LHCN-M2 (cell line): ENCODE results near the gene PTCH1. TPM values are rescaled to one million over a fixed set of nuclear protein-coding genes. Genes with fewer than 3 reads are reported as not detected.

Source experiments
- DNase-seq: peaks from one replicate; pipeline ENCODE4 v3.0.0-alpha.2; 2012; ENCODE audit warnings: low read depth
- polyA plus RNA-seq: library from polyadenylated mRNA; unstranded; fragments of >200 nt; gene quantifications from one replicate; pipeline ENCODE4 v1.2.1, GENCODE V29; 2012; ENCODE audit warnings: missing spikeins
- total RNA-seq: library from RNA; depleted of rRNA; stranded (reverse); fragments of >200 nt; gene quantifications from 2 replicates; pipeline ENCODE4 v1.2.3, GENCODE V29; 2014; rRNA removed

PTCH1 gene
- total RNA-seq, result 3.6 and 3.8 TPM in 2 replicates
- polyA plus RNA-seq, result 0.95 TPM

DNA sequence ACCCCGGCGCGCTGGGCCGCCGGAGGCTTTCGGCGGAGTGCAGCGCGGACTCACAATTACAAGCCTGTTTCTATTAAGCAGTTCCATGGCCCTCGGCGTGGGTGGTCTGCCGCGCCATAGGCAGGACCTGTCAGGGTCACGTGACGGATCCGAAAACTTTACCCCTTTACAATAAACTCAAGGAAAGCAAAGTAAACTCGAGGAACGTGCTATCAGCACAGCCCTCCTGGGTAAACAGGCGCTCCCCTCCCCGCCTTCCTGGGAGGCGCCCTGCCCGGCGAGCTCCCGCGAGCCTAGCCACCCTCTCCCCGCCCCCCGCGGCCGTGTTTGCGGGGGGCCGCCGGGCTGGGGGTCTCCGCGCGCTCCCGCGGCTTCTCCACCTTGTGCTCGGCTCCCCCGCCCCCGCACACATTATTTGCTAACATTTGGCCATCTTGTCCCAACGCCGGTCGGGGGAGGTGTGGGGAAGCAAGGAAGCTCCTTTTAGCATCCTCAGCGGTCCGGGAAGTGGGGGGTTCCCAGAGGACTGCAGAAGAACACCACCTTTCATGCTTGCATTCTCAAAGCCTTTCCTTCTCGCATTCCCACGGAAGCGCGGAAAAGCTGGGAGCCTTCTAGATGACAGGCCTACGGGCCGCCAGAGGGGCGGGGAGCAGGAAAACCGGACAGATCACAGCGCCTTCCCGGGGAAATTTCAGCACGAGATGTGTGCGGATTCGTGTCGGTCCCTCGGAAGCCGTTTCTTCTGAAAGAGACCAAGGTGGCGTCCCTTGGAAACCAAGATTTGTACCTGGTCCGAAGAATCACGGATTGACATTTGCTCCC is at the start of gene PTCH1:
TSS of gene PTCH1 (minus strand) at position 238 of the 825 bp plus-strand sequence.
- DNase-seq, result peak; percentile 31

DNA sequence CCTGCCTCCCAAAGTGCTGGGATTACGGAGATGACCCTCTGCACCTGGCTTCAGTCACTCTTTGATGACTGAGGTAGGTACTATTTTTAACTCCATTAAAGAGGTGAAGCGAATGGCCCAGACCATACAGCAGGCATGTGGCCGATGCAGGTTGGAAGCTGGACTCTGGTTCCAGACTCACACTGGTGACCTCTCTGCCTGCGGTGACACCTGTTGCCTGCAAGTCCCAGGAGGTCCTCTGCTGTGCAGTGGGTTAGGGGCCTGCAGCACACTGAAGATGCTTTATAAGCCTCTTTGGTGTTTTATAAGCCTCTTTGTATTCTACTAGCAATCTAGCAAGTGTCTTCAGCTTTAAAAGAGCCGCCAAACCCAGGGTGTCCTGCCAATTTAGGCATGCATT is 49.2 kb upstream of the PTCH1 start:
- no peak for DNase-seq

DNA sequence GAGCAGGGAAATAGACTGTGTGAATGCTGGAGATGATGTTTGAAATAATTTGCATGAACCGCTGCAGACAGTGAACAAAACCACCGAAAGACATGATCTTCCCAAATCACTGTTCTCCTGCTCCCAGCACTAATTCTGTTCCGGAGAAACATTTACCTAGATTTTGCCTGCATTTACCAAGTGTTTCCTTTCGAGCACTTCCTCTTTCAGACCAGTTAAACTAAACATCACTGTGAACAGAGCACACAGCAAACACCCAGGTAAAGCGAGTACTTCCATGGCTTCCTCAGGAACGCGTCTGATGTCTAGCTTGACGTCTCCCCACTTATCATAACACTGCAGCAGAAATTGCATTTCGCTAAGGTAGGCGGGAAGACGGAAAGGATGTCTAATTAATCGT is 45.1 kb upstream of the PTCH1 start:
- DNase-seq, result no peak

DNA sequence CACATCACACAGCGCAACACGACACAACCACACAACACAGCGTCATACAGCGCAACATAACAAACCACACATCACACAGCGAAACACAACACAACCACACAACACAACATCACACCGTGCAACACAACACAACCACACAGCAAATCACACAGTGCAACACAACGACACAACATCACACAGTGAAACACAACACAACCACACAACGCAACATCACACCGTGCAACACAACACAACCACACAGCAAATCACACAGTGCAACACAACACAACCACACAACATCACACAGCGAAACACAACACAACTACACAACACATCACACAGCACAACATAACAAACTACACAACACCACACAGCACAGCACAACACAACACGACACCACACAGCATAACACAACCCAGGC is 40.4 kb upstream of the PTCH1 start:
- DNase-seq, result no peak

DNA sequence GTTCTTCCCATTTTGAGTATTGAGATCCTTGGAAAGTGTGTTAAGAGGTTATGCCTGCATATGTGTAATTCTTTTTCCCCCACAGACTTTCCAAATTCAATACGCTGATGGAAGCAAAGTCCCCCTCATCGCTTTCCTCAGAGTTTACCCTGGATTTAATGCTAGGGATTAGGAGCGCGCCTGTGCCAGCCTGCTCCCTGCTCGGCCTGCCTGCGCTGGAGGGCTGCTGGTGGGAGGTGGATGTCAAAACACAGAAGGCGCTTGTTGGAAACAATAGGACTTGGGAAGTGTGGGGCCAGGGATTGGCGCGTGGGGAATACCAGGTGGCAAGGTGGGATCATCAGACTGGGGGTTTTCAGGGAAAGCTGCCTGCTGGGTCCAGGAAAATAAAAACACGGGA is 39.8 kb upstream of the PTCH1 start:
- DNase-seq, result no peak

DNA sequence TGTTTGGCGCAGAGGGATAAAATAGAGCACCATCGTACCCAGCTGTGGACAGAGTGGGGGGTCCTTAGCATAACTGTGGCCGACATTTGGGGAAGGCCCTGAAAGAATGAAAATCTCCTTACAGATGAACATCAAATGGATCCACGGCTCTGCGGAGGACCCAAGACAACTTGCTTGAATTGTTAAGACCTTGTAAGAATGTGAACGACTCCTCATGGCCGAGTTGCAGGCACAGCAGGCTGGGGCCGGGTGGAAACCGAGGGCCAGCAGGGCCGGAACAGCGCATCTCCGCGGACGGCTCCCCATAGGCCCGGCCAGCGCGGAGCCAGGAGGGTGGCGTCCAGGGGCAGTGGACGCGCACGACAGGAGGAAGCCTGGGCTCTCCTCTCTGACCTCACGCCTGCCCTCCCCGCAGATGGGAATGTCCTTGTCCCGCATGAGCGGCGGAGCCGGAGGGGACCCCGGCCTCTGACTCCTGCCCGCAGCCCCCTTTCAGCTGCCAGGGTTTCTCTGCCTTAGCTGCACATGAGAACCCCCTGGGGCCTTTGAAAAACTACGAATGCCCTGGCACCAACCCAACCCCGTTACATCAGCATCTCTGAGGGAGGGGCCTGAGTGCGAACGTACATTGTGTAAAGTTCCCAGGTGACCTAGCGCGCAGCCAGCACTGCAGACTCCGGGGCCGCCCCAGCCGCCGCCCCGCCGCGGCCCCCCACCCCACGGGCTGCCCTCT is 36.2 kb upstream of the PTCH1 start:
- DNase-seq, result no peak

DNA sequence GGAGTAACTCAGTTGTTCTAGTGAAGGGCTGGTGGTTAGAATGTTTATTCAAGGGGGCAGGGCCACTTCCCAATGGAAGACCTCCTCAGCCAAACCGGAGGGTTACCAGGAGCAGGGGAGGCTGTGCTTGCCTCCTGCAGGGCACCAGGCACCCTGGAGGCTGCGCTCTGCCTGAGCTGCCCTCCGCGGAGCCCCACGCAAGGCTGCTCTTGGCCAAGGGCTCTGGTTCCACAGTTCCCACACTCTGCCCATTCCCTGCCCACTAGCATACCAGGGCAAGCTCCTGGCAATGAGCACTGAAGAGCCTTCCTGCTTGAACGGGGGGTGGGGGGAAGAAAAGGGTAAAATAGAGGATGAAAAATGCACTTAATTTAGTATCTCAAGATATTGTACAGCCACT is 35.5 kb upstream of the PTCH1 start:
- DNase-seq, result no peak

DNA sequence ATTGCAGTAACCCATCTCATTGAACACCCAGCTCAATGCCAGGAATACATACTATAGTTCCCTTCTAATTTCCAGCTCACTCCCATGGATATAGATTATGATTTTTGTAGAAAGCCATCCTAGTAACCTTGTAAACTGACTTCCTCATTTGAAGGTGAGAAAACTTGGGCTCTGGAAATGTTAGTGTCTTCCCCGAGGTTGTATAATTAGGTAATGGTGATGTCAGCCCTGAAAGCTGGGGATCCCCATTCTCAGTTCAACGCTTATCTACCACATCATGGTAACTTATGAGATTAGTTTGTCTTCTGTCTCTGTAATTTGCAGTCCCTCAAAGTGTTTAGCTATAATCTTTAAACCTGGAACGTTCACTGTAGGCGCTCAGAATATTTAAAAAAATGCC is 34.6 kb upstream of the PTCH1 start:
- DNase-seq, result no peak

DNA sequence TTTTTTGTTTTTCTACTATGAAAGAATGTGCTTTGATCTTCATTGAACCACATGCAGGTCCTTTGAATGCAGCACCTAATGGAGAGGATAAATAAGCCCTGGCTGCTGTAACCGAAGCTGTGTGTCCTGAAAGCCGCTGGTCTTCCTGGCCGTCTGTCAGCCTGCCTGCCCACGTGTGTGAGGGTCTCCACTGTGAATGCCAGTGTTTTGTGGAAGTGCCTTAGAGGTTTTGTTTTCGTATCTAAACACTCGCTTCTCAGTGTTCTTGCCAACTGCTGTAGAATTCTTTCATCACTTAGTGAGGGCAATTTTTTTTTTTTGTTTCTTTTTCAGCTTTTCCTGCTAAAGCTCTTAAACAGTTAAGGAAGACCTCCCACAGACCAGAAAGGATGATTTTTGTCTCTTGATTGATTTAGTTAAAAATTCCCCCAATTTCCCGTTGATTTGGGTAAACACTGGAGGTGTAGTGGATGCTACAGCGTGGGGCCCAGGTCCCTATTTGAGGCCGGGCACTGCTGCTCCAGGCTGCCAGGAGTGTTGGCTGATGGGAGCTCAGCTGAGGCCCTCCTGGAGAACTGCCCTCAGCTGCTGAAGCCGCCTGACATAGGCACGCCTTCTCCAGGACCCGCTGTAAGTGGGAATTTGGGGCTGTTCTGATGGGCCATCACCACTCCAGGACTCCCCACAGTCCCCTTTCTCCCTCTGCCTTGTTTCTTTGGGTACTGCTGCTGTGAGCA is 29.2 kb upstream of the PTCH1 start:
- no peak for DNase-seq

DNA sequence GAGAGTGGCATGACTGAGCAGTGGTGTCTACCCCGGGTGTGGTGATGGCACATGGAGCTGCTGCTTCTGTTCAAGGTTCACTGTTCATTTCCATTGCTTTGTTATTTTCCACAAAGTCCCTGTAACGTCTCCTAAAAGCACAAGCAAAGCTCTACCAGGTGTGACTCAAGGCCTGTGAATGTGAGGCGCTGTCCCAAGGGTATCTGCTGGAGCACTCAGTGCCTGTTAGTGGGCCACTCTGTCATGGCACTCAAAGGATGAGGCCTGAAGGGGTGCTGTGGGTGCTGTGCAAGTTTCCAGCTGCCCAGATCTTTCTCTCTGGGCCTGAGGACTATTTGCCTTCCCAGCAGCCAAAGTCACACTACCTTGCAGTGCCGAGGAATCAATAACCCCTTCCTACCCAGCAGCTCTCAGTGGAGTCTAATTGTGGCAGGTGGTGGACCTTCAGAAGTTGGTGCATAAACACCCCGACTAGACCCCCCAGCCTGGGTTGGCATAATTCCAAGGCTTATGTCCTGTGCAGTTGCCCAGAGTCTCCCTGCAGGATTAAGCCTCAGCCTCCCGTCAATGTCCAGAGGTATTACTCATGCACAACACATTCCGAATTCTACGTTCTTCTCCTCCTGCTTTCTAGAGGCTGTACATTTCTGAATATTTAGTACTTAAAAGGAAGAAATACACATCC is 17.4 kb upstream of the PTCH1 start:
- no peak for DNase-seq

DNA sequence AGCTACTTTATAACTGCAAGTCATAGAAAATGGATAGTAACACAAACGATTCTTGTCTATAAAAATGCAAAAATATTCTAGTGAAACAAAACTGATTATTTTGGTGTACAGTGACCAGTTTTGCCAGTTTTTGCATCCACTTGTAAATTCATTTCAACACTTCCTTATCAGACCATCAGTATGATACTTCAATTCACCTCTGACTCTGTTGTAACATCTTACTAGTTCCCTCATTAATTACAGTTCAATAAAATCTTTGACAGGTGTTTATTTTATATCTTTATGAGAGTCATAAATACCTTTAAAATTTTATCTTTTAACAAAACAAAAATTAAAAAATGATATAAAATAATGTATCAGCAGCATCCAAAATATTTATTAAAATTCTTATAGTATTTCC is 13.1 kb upstream of the PTCH1 start:
- DNase-seq, result no peak

DNA sequence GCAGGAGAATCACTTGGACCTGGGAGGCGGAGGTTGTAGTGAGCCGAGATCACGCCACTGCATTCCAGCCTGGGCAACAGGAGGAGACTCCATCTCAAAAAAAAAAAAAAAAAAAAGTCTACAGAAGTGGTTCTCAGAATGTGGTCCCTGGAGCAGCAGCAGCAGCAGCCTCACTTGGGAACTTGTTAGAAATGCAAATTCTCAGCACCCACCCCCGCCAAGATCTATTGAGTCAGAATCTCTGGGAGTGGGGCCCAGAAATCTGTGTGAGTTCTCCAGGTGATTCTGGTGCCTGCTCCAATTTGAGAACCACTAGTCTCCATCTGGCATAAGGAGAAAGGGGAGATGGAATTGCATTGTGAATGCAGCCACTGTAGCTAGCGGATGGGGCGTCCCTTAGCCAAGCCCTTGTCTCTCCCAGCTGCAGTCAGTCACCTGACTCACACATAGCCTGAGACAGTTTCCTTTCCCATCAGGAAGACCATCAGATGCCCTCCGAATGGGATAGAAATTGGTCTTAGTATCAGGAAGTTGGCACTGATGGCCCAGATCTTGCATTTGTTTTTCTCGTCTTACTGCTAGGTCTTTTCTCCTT is 12.2 kb upstream of the PTCH1 start:
- DNase-seq, result no peak

DNA sequence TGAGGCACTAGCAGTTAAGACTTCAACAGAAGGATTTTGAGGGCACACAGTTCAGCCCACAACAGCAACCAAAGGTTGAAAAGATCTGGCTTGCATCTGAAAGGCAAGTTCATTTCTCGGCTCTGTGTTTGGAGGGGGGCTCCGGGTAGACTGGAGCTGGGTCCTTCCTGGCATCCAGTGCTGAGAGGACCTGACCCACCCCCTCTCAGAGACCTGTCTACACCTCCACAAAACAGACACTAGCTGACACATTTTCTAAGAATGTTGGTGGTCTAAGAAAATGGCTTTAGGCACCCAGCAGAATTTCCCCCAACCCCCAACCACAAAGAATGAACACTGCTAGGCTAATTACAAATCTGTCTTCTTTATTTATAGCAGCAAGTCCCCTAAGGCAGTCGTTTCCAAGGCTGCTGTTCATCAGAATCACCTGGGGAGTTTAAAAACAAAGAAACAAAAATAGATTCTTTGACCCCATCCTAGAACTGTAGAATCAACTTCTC is 6.2 kb upstream of the PTCH1 start:
- no peak for DNase-seq

DNA sequence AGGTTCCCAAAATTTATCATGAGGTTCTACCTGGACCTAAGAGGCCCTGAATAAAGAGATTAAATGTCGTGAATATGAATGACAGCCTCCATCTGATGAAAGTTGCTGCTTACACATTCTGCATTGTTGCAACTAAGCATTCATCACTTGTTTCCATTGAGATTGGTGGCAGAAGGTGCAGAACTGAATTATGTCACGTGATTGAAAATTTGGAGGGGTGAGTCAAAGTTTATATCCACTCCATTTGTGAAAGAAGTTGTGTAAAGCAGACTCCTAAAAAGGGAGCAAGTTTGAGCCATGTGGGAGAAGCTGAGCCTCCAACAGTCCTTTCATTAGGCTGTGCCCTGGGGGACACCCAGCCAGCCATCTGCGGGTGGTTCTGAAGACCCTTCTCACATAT is 4.9 kb upstream of the PTCH1 start:
- no peak for DNase-seq

DNA sequence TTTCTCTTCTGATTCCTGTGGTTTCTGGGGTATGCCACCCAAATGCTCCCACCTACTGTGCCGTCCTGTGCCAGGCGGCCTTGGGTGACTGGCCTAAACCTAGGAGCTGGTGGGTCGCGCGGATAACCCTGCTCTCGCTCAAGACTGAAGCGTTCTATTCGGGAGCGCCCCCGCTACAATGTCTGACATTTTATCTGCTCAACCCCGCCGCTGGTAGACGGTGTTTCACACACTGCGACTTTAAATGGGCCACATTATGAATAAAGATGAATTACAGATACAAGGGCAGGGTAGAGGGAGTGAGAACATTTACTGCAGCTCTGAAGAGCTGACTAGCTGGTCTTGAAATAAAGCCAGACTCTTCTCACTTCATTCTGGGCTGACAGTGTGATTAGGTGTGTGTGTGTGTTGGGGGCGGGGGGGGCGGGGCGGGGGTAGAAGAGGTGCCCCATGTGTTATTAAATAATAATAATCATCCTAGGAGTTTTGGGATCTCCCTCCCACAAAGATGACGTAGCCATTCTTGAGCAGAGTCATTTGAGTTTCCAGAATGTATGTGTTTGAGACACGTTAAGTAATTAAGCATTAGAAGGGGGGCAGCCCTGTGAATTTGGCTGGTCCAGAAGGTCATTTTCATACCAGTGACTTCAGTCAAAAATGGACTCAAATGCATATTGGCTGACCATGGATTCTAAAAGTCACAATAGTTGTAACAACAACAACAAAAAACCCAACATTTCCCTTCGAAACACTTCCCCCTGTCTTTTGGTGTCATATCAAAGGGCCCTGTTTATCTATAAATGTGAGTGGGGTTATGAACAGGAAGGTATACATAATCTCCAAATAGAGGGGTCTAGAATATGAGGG is 1.0 kb upstream of the PTCH1 start:
- no peak for DNase-seq

DNA sequence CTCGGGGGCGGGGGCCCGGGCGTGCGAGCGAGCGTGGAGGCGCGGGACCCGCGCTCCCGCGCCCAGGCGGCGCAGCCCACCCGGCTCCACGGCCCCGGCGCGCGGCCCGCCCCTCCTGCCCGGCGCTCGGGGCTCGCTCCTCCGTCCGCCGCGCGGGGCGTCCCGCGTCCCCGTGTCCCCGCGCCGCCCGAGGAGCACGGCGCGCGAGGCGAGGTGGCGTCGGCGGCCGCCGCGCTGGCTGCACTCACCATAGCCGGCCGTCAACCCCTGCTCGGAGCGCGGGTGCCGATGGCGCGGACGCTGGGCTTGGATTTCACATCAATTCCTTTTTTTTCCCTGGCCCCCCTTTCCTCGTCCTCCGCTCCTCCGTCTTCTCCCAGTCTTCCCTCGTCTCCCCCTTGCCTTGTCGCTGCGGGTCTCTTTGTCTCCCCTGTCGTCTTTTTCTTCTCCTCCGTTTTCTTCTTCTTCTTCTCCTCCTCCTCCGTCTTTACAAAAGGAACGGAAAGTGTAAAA is 494 bp downstream of the PTCH1 start:
- DNase-seq, result no peak

DNA sequence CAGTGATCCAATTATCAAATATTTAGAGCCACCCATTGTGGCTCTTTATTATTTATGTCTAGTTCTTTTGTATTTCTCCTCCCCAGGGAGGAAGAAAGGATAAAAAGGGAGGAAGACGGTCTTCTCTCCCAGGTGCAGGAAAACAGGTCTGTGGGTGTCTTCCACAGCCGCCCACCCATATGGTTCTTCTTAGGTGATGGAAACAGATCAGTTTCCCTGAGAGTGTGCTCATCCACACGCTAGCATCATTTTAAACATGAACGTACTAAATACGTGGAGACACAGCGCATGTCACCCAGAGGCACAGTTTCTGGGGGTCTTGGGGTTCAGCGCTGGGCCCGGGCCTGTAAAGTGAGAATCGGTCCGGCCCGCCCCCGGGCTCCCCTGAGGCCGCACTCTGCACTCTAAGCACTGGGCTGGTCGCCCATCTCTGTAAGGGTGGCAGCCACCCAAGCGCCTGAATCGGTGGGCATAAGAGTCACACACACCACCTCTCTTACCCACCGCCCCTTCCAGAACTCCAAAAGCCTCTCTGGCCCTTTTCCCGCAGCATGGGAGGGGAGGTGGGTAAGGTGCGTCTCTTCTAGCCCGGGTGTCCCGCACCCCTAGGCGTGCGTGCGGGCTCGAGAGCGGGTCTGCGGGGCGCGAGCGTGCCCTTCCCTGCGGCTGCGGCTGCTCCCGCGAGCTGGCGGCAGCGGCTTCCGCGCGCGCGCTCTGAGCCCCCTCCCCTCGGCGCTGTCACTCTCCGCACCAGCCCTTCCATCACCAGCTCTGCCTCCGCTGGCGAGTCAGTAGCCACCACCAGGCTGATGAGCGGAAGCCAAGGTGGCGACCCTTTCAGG is 1.3 kb downstream of the PTCH1 start:
- DNase-seq, result no peak

DNA sequence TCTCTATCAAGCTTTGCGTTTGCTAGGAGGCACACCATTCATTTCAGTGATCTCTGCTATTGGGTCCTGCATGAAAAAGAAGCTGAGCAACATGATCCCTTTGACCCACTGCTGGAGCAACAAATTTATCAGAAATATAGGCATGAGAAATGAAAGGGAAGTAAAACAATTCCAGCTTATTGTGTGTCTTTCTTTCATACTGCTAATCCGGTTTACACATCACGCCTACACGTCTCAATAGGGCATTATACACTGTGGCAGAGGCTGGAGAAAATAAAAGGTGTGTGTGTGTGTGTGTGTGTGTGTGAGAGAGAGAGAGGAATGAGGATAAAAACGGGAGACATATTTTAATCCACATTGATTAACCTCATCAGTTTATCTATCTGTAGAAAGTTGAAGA is 2.4 kb downstream of the PTCH1 start:
- DNase-seq, result no peak

DNA sequence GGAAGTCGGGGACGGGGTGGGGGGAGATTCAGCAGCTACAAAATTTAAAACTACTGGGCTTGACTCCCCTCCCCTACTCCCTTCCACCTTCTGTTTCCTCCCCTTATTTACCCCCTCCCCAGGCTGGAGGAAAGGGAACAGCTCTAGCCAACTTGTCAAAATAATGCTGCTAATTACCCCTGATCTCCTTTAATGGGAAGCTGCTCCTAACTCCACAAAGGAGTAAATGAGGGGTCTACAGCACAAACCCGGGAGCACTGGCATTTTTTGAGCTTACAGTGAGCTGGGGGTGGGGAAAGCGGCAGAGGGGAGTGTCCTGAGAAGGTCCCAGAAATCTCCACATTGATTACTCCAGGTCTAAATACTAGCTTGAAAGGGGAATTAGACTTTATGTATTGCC is 3.1 kb downstream of the PTCH1 start:
- no peak for DNase-seq
